WERI-Rb-1 (cell line): ENCODE results near the gene LRGUK.

ENCODE experiments used
- DNase-seq: peaks from one replicate; pipeline ENCODE4 v3.0.0-alpha.2; 2020
- H3K27ac ChIP-seq: fragments of 250-450 bp; sonication (Bioruptor Pico); 2 replicates; pipeline ENCODE4 v1.5.1; 2020; ENCODE audit warnings: mild to moderate bottlenecking, moderate library complexity
- H3K27me3 ChIP-seq: fragments of 250-450 bp; sonication (Bioruptor Pico); 2 replicates; pipeline ENCODE4 v1.5.1; 2021; ENCODE audit warnings: mild to moderate bottlenecking, low read depth, moderate library complexity; ENCODE audit not compliant: insufficient read depth, severe bottlenecking
- H3K36me3 ChIP-seq: fragments of 250-450 bp; sonication (Bioruptor Pico); 2 replicates; pipeline ENCODE4 v1.5.1; 2020; ENCODE audit warnings: mild to moderate bottlenecking, moderate library complexity
- H3K4me3 ChIP-seq: 2 replicates; pipeline ENCODE4 v1.5.1; 2011; ENCODE audit warnings: low read depth, mild to moderate bottlenecking, control low read depth, low read length
- H3K9me3 ChIP-seq: fragments of 250-450 bp; sonication (Bioruptor Pico); 2 replicates; pipeline ENCODE4 v1.5.1; 2021; ENCODE audit warnings: mild to moderate bottlenecking, moderate library complexity; ENCODE audit not compliant: severe bottlenecking
- CTCF ChIP-seq: IDR thresholded peaks from 2 replicates; pipeline ENCODE4 v1.5.1; 2011; ENCODE audit warnings: low read depth, mild to moderate bottlenecking, control low read depth, inconsistent platforms, low read length

The LRGUK gene

GRCh38 chr7:134245253-134245652 lies 118.1 kb downstream of the LRGUK start:
- no peak for TF ChIP-seq CTCF
- H3K27ac ChIP-seq, result no peak overlapping the region
- no peak overlapping the region for H3K4me3 ChIP-seq
- H3K9me3 ChIP-seq, result no peaks in the 10 kb centered on the region
- DNase-seq, result no peak
- H3K27me3 ChIP-seq, result no peaks in the 10 kb centered on the region
- no peaks in the 10 kb centered on the region for H3K36me3 ChIP-seq

- H3K27ac ChIP-seq, result no peak overlapping the region
- no peak overlapping the region for H3K4me3 ChIP-seq
- no peaks in the 10 kb centered on the region for H3K9me3 ChIP-seq
- no peaks in the 10 kb centered on the region for H3K36me3 ChIP-seq
- no peak for TF ChIP-seq CTCF
- no peaks in the 10 kb centered on the region for H3K27me3 ChIP-seq
- DNase-seq, result no peak
Measured at GRCh38 chr7:134246347-134246746, 119.2 kb downstream of the LRGUK start.

- no peaks in the 10 kb centered on the region for H3K36me3 ChIP-seq
- no peaks in the 10 kb centered on the region for H3K27me3 ChIP-seq
- H3K4me3 ChIP-seq, result no peak overlapping the region
- no peak for DNase-seq
- H3K27ac ChIP-seq, result no peak overlapping the region
- TF ChIP-seq CTCF, result no peak
- H3K9me3 ChIP-seq, result no peaks in the 10 kb centered on the region
Measured at GRCh38 chr7:134246761-134247160, 119.6 kb downstream of the LRGUK start.

- Histone ChIP-seq H3K27ac (no peak overlapping the region), H3K9me3 (no peaks in the 10 kb centered on the region), H3K36me3 (no peaks in the 10 kb centered on the region), H3K27me3 (no peaks in the 10 kb centered on the region), H3K4me3 (no peak overlapping the region)
- TF ChIP-seq CTCF, result no peak
- DNase-seq, result no peak
Measured at GRCh38 chr7:134248196-134248595, 121.1 kb downstream of the LRGUK start.

GRCh38 chr7:134254311-134254710 lies 127.2 kb downstream of the LRGUK start:
- no peak overlapping the region for H3K4me3 ChIP-seq
- H3K9me3 ChIP-seq, result no peaks in the 10 kb centered on the region
- peak; percentile 21; the same call in 1 of the 2 replicates for TF ChIP-seq CTCF
- H3K27me3 ChIP-seq, result no peaks in the 10 kb centered on the region
- DNase-seq, result no peak
- H3K27ac ChIP-seq, result no peak overlapping the region
- H3K36me3 ChIP-seq, result no peaks in the 10 kb centered on the region

GRCh38 chr7:134255814-134256213 lies 128.7 kb downstream of the LRGUK start:
- peak; percentile 27; the same call in 1 of the 2 replicates for TF ChIP-seq CTCF
- no peaks in the 10 kb centered on the region for H3K27me3 ChIP-seq
- H3K36me3 ChIP-seq, result no peaks in the 10 kb centered on the region
- no peaks in the 10 kb centered on the region for H3K9me3 ChIP-seq
- H3K27ac ChIP-seq, result no peak overlapping the region
- peak; percentile 50 for DNase-seq
- H3K4me3 ChIP-seq, result no peak overlapping the region
